Upper lobe of left lung (tissue), 6 donors: Measurements from ENCODE around the gene MATCAP1. TPM values are rescaled to one million over a fixed set of nuclear protein-coding genes. Genes with fewer than 3 reads are reported as not detected.
A peak's percentile ranks its signal among the peaks of the same experiment; 100 is the strongest.

Source experiments
- ATAC-seq, 2 donors: fragments of 200-7000 bp; cut with Tn5 transposase; one replicate each; pipeline ENCODE4 v1.9.1; 2022; ENCODE audit warnings: mild to moderate bottlenecking in 2 of 2, moderate library complexity in 2 of 2; ENCODE audit not compliant: low FRiP score in 2 of 2
- DNase-seq, 2 donors: peaks; one replicate each; pipeline ENCODE4 v3.0.0-alpha.2; 2019 to 2020
- H3K27ac ChIP-seq, 4 donors: fragments of 200-600 bp; sonication (generic); one replicate each; pipeline ENCODE4 v1.5.1; 2016 to 2019
- H3K27me3 ChIP-seq, 4 donors: fragments of 200-600 bp; sonication (generic); one replicate each; pipeline ENCODE4 v1.5.1; 2017 to 2019
- H3K36me3 ChIP-seq, 4 donors: fragments of 200-600 bp; sonication (generic); one replicate each; pipeline ENCODE4 v1.5.1; 2016 to 2019
- H3K4me1 ChIP-seq, 4 donors: fragments of 200-600 bp; sonication (generic); one replicate each; pipeline ENCODE4 v1.5.1; 2018 to 2019
- H3K4me3 ChIP-seq, 4 donors: fragments of 200-600 bp; sonication (generic); one replicate each; pipeline ENCODE4 v1.5.1; 2017 to 2019; ENCODE audit warnings: mild to moderate bottlenecking in 2 of 4, moderate library complexity in 1 of 4
- H3K9me3 ChIP-seq, 4 donors: fragments of 200-600 bp; sonication (generic); one replicate each; pipeline ENCODE4 v1.5.1; 2018 to 2019
- CTCF ChIP-seq, 6 experiments: fragments of 450-650 bp in 4 of 6; fragments of 200-600 bp in 2 of 6; sonication (generic) in 2 of 6; IDR thresholded peaks; one replicate each; pipeline ENCODE4 v1.5.1; 2016 to 2019; ENCODE audit warnings: antibody characterized with exemption in 6 of 6
- EP300 ChIP-seq, 4 donors: sonication (generic); formaldehyde crosslinking; IDR thresholded peaks; one replicate each; pipeline ENCODE4 v1.5.1; 2017; ENCODE audit warnings: antibody characterized with exemption in 4 of 4, control low read depth in 2 of 4
- POLR2A ChIP-seq, 4 donors: fragments of 450-650 bp; IDR thresholded peaks; one replicate each; pipeline ENCODE4 v1.5.1; 2016 to 2017; ENCODE audit warnings: antibody characterized with exemption in 4 of 4, mild to moderate bottlenecking in 2 of 4
- POLR2AphosphoS5 ChIP-seq, 2 donors: sonication (generic); formaldehyde crosslinking; IDR thresholded peaks; one replicate each; pipeline ENCODE4 v1.5.1; 2017; ENCODE audit warnings: antibody characterized with exemption in 2 of 2
- WGBS, 2 donors: methylation state at CpG; one replicate each; pipeline ENCODE4 v1.1.5; 2017 to 2018; 5-methylcytosine and 5-hydroxymethylcytosine counted together
- total RNA-seq, 6 donors: library from RNA; depleted of rRNA in 4 of 6; stranded (reverse); fragments of >200 nt in 4 of 6; gene quantifications; one replicate each; pipeline versions ENCODE4 v1.1.0 to v1.2.1, GENCODE V29; 2016 to 2021
- donor health status: DM: no; HTN: no; CAD: no; lungs with moderate emphysema.
- donor health status: DM: no; HTN: yes; CAD: no; lungs with severe emphysema.

Gene MATCAP1
- total RNA-seq, 6 donors from 2014 or later = 9.1 to 147 (median 31.1) TPM

GRCh38 chr16:67176662-67177061 is 7.1 kb downstream of the MATCAP1 start:
- 85 to 90% methylated on average over 5 to 12 of the region's 12 CpGs for WGBS, 2 donors
- Histone ChIP-seq H3K27ac (no peak overlapping the region), H3K9me3 (no peaks in the 10 kb centered on the region), H3K27me3 (no peaks in the 10 kb centered on the region), H3K4me3 (no peak overlapping the region), H3K36me3 (peaks cover 0 to 6% (median 1%) of the 10 kb centered on the region in 4 donors), H3K4me1 (peaks cover 39 to 56% (median 54%) of the 10 kb centered on the region in 4 donors)
- DNase-seq = peak in 1 of 2 donors; percentile 85
- ATAC-seq = no peak
- TF ChIP-seq CTCF (IDR thresholded peaks at IDR 0.05) = no peak
- no peak for TF ChIP-seq POLR2AphosphoS5 (IDR thresholded peaks at IDR 0.05)
- no peak for TF ChIP-seq EP300 (IDR thresholded peaks at IDR 0.05)
- no peak for TF ChIP-seq POLR2A (IDR thresholded peaks at IDR 0.05)

DNA sequence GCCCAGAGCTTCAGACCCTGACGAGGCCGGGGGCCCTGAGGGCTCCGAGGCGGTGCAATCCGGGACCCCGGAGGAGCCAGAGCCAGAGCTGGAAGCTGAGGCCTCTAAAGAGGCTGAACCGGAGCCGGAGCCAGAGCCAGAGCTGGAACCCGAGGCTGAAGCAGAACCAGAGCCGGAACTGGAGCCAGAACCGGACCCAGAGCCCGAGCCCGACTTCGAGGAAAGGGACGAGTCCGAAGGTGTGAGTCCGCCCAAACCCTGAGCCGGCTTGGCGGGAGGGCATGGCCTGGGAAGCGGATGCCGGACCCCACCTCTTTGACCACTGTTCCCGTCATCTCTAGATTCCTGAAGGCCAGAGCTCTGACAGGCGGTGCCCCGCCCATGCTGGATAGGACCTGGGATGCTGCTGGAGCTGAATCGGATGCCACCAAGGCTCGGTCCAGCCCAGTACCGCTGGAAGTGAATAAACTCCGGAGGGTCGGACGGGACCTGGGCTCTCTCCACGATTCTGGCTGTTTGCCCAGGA is 9.0 kb downstream of the MATCAP1 start:
- peak overlapping the region; percentile 82 to 88 (median 88) for H3K27ac ChIP-seq
- ATAC-seq = no peak
- no peak for TF ChIP-seq CTCF (IDR thresholded peaks at IDR 0.05)
- TF ChIP-seq POLR2AphosphoS5 (IDR thresholded peaks at IDR 0.05) = no peak

GRCh38 chr16:67173808-67174705 is 9.7 kb downstream of the MATCAP1 start:
- 0 to 4% methylated on average over 25 to 52 of the region's 71 CpGs for WGBS, 2 donors
- peak; percentile 94 to 96 for DNase-seq
- Histone ChIP-seq H3K27ac (peak overlapping the region; percentile 82 to 88 (median 88)), H3K9me3 (no peaks in the 10 kb centered on the region), H3K4me1 (peaks cover 58 to 80% (median 74%) of the 10 kb centered on the region in 4 donors), H3K36me3 (peaks cover 0 to 6% (median 1%) of the 10 kb centered on the region in 4 donors), H3K4me3 (peak overlapping the region; percentile 38 to 53 (median 47)), H3K27me3 (peaks cover 0 to 7% (median 0%) of the 10 kb centered on the region in 4 donors)
- TF ChIP-seq CTCF (IDR thresholded peaks at IDR 0.05) = peak in 4 of 6 experiments; percentile 32 to 68 (median 54)
- peak; percentile 70 to 74 for TF ChIP-seq POLR2AphosphoS5 (IDR thresholded peaks at IDR 0.05)
- TF ChIP-seq POLR2A (IDR thresholded peaks at IDR 0.05) = peak in 3 of 4 donors; percentile 54 to 79 (median 64)
- TF ChIP-seq EP300 (IDR thresholded peaks at IDR 0.05) = peak in 1 of 4 donors; percentile 5
- peak; percentile 82 to 89 for ATAC-seq

More for the DNA sequence above, 9.0 kb downstream of the MATCAP1 start:
- H3K36me3 ChIP-seq = peaks cover 0 to 6% (median 1%) of the 10 kb centered on the region in 4 donors
- H3K9me3 ChIP-seq = no peaks in the 10 kb centered on the region
- peaks cover 0 to 7% (median 0%) of the 10 kb centered on the region in 4 donors for H3K27me3 ChIP-seq
- H3K4me3 ChIP-seq = peak overlapping the region; percentile 38 to 53 (median 47)
- DNase-seq = no peak
- WGBS, 2 donors = 57 to 70% methylated on average over 25 to 29 of the region's 31 CpGs
- peaks cover 52 to 74% (median 67%) of the 10 kb centered on the region in 4 donors for H3K4me1 ChIP-seq

DNA sequence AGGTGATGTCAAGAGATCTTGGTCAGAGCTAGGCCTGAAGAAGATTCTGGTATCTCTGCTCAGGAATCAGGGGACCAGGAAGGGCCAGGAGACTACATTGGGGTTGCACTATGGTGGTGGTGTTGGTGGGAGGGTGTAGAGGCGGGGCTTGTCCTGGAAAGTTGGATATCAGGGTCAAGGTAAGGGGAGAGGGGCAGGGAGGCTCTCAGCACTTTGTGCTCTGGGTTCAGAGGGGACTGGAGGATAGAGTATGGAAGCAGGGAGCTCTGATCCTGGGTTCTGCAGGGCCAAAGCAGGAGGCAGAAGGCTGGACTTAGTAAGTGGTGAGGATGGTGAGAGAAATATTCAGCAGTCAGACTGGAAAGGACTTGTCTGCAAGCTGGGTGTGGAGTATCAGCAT is 10.4 kb downstream of the MATCAP1 start:
- H3K9me3 ChIP-seq = no peaks in the 10 kb centered on the region
- peaks cover 0 to 7% (median 0%) of the 10 kb centered on the region in 4 donors for H3K27me3 ChIP-seq
- peak overlapping the region; percentile 82 to 88 (median 88) for H3K27ac ChIP-seq
- DNase-seq (no peak), ATAC-seq (no peak)
- TF ChIP-seq POLR2A (IDR thresholded peaks at IDR 0.05) = no peak
- TF ChIP-seq CTCF (IDR thresholded peaks at IDR 0.05) = no peak
- TF ChIP-seq POLR2AphosphoS5 (IDR thresholded peaks at IDR 0.05) = no peak
- no peak for TF ChIP-seq EP300 (IDR thresholded peaks at IDR 0.05)
- WGBS, 2 donors = 89 to 90% methylated on average over 1 of the region's 1 CpG
- peaks cover 0 to 6% (median 1%) of the 10 kb centered on the region in 4 donors for H3K36me3 ChIP-seq
- peaks cover 51 to 75% (median 68%) of the 10 kb centered on the region in 4 donors for H3K4me1 ChIP-seq
- peak overlapping the region in 3 of 4 donors; percentile 42 to 53 (median 52) for H3K4me3 ChIP-seq
